SK-N-SH (cell line): Measurements from ENCODE around the gene INTS6.

Experiments used
- FOXM1 ChIP-seq: IDR thresholded peaks from 2 replicates; pipeline ENCODE4 v1.4.0; 2012; ENCODE audit warnings: low read depth, mild to moderate bottlenecking
- NFIC ChIP-seq: IDR thresholded peaks from 2 replicates; pipeline ENCODE4 v1.4.0; 2012; ENCODE audit warnings: borderline replicate concordance
- POLR2AphosphoS5 ChIP-seq: IDR thresholded peaks from 2 replicates; pipeline ENCODE4 v1.6.1; 2012; ENCODE audit warnings: low read depth, low read length
- RFX5 ChIP-seq: IDR thresholded peaks from 2 replicates; pipeline ENCODE4 v1.6.1; 2012; ENCODE audit warnings: mild to moderate bottlenecking, improper control_type of control experiment, low read length
- TCF12 ChIP-seq: IDR thresholded peaks from 2 replicates; pipeline ENCODE4 v1.4.0; 2012
- TEAD4 ChIP-seq: IDR thresholded peaks from 2 replicates; pipeline ENCODE4 v1.4.0; 2012; ENCODE audit warnings: mild to moderate bottlenecking, borderline replicate concordance; ENCODE audit not compliant: insufficient read depth
- TF ChIP-seq, protein P1 (sequence below): fragments of 200-600 bp; sonication (generic); IDR thresholded peaks from 2 replicates; pipeline ENCODE4 v1.6.1; 2017; ENCODE audit warnings: antibody characterized with exemption, mild to moderate bottlenecking, moderate library complexity
- TF ChIP-seq, protein P2 (sequence below): IDR thresholded peaks from 2 replicates; pipeline ENCODE4 v1.6.1; 2012; ENCODE audit warnings: mild to moderate bottlenecking, low read depth, low read length, moderate library complexity

DNA sequence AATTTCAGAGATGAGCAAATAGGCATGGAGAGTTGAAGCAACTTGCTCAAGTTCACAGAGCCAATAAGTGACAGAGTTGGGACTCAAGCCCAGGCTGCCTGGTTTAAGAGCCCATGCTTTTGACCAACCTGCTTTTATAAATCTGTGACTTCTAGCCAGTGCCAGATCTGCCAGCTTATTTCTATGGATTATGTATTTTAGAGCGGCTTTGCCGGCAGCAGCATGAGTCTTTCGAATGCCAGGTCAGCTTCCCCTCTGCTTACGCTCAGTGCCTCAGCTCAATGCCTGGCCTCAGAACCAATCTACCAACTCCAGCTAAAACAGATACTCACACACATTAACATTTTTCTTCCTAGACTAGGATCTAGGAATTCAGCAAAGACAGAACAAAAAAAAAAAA is 111.0 kb downstream of the INTS6 start:
- TF ChIP-seq, protein P1, sequence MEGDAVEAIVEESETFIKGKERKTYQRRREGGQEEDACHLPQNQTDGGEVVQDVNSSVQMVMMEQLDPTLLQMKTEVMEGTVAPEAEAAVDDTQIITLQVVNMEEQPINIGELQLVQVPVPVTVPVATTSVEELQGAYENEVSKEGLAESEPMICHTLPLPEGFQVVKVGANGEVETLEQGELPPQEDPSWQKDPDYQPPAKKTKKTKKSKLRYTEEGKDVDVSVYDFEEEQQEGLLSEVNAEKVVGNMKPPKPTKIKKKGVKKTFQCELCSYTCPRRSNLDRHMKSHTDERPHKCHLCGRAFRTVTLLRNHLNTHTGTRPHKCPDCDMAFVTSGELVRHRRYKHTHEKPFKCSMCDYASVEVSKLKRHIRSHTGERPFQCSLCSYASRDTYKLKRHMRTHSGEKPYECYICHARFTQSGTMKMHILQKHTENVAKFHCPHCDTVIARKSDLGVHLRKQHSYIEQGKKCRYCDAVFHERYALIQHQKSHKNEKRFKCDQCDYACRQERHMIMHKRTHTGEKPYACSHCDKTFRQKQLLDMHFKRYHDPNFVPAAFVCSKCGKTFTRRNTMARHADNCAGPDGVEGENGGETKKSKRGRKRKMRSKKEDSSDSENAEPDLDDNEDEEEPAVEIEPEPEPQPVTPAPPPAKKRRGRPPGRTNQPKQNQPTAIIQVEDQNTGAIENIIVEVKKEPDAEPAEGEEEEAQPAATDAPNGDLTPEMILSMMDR = no peak
- TF ChIP-seq POLR2AphosphoS5 (no peak), FOXM1 (no peak), RFX5 (no peak), NFIC (no peak), TCF12 (no peak), TEAD4 (no peak)
- TF ChIP-seq, protein P2, sequence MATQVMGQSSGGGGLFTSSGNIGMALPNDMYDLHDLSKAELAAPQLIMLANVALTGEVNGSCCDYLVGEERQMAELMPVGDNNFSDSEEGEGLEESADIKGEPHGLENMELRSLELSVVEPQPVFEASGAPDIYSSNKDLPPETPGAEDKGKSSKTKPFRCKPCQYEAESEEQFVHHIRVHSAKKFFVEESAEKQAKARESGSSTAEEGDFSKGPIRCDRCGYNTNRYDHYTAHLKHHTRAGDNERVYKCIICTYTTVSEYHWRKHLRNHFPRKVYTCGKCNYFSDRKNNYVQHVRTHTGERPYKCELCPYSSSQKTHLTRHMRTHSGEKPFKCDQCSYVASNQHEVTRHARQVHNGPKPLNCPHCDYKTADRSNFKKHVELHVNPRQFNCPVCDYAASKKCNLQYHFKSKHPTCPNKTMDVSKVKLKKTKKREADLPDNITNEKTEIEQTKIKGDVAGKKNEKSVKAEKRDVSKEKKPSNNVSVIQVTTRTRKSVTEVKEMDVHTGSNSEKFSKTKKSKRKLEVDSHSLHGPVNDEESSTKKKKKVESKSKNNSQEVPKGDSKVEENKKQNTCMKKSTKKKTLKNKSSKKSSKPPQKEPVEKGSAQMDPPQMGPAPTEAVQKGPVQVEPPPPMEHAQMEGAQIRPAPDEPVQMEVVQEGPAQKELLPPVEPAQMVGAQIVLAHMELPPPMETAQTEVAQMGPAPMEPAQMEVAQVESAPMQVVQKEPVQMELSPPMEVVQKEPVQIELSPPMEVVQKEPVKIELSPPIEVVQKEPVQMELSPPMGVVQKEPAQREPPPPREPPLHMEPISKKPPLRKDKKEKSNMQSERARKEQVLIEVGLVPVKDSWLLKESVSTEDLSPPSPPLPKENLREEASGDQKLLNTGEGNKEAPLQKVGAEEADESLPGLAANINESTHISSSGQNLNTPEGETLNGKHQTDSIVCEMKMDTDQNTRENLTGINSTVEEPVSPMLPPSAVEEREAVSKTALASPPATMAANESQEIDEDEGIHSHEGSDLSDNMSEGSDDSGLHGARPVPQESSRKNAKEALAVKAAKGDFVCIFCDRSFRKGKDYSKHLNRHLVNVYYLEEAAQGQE = no peak
